Measurements from ENCODE around the gene ANXA5. TPM values are rescaled to one million over a fixed set of nuclear protein-coding genes. Genes with fewer than 3 reads are reported as not detected.

ANXA5 gene
- total and polyA plus RNA-seq, 2 experiments from 2014 or later: 129 to 181 TPM

GRCh38 chr4:121712783-121713182 lies 16.0 kb upstream of the ANXA5 start:
- Histone ChIP-seq H3K27ac (ENCODE audit: low read depth) (no peak overlapping the region), H3K36me3 (ENCODE audit: insufficient read depth) (no peaks in the 10 kb centered on the region), H3K4me3 (no peak overlapping the region), H3K27me3 (ENCODE audit: insufficient read depth) (no peaks in the 10 kb centered on the region), H3K4me2 (no peak overlapping the region), H3F3A (replicated peaks; ENCODE audit: low read depth) (no peaks in the 10 kb centered on the region), H3K79me2 (replicated peaks; ENCODE audit: insufficient read depth) (no peaks in the 10 kb centered on the region), H4K20me1 (replicated peaks; ENCODE audit: insufficient read depth) (no peaks in the 10 kb centered on the region), H3K9me2 (ENCODE audit: insufficient read depth) (no peaks in the 10 kb centered on the region), H3K4me1 (ENCODE audit: insufficient read depth) (peaks cover 12% of the 10 kb centered on the region), H2AFZ (peak overlapping the region; percentile 30; the same call in 1 of the 2 replicates)
- H3K27me3 Mint-ChIP-seq (ENCODE audit: insufficient read depth, low read depth, poor library complexity): peaks cover 6% of the 10 kb centered on the region
- TF ChIP-seq EZH2phosphoT487 (IDR thresholded peaks at IDR 0.05; ENCODE audit: unreplicated experiment) (no peak), ZNF331 (CRISPR knock-in tag; IDR thresholded peaks at IDR 0.05; ENCODE audit: low read depth) (peak; percentile 15; the same call in 1 of the 2 replicates)
- ATAC-seq (no peak), DNase-seq (ENCODE audit: low spot score) (no peak)
- no peaks in the 10 kb centered on the region for H3K9me3 Mint-ChIP-seq
- no peaks in the 10 kb centered on the region for H3K36me3 Mint-ChIP-seq (ENCODE audit: low read depth)
- no peak overlapping the region for H3K4me3 Mint-ChIP-seq
- no peak overlapping the region for H3K27ac Mint-ChIP-seq
- peaks cover 20% of the 10 kb centered on the region for H3K4me1 Mint-ChIP-seq

- H3K4me2 ChIP-seq: peak overlapping the region; percentile 77
- no peaks in the 10 kb centered on the region for H3K27me3 ChIP-seq (ENCODE audit: insufficient read depth)
- peaks cover 20% of the 10 kb centered on the region for H3K4me1 Mint-ChIP-seq
- no peaks in the 10 kb centered on the region for H3K9me2 ChIP-seq (ENCODE audit: insufficient read depth)
- H3K36me3 ChIP-seq (ENCODE audit: insufficient read depth): no peaks in the 10 kb centered on the region
- H3K9me3 Mint-ChIP-seq: no peaks in the 10 kb centered on the region
- H3K4me3 Mint-ChIP-seq: peak overlapping the region; percentile 56
- H4K20me1 ChIP-seq (replicated peaks; ENCODE audit: insufficient read depth): no peaks in the 10 kb centered on the region
- TF ChIP-seq POLR2AphosphoS5 (IDR thresholded peaks at IDR 0.05; ENCODE audit: low read depth): no peak
- TF ChIP-seq REST (IDR thresholded peaks at IDR 0.05; ENCODE audit: unreplicated experiment): no peak
- TF ChIP-seq ZNF331 (CRISPR knock-in tag; IDR thresholded peaks at IDR 0.05; ENCODE audit: low read depth): no peak
- no peak for TF ChIP-seq CTCF (conservative IDR thresholded peaks at IDR 0.05; ENCODE audit: low read depth in 2 of 2)
- no peaks in the 10 kb centered on the region for H3K79me2 ChIP-seq (replicated peaks; ENCODE audit: insufficient read depth)
- no peaks in the 10 kb centered on the region for H3K36me3 Mint-ChIP-seq (ENCODE audit: low read depth)
- H2AFZ ChIP-seq: peak overlapping the region; percentile 69
- H3K4me1 ChIP-seq (ENCODE audit: insufficient read depth): peaks cover 12% of the 10 kb centered on the region
- ATAC-seq: no peak
- H3K27me3 Mint-ChIP-seq (ENCODE audit: insufficient read depth, low read depth, poor library complexity): peaks cover 6% of the 10 kb centered on the region
- H3K27ac ChIP-seq (ENCODE audit: low read depth): peak overlapping the region; percentile 88
- H3K4me3 ChIP-seq: peak overlapping the region; percentile 46
- H3F3A ChIP-seq (replicated peaks; ENCODE audit: low read depth): no peaks in the 10 kb centered on the region
- H3K27ac Mint-ChIP-seq: peak overlapping the region; percentile 84
- DNase-seq (ENCODE audit: low spot score): no peak
Observed at GRCh38 chr4:121712001-121712651, 15.3 kb upstream of the ANXA5 start.
